Measurements from ENCODE around the gene P2RX5.
A peak's percentile ranks its signal among the peaks of the same experiment; 100 is the strongest.

Gene P2RX5

GRCh38 chr17:3688027-3688553, 7.9 kb downstream of the P2RX5 start:
- no peak for DNase-seq (ENCODE audit: extremely low spot score)

GRCh38 chr17:3685174-3685573, 10.8 kb downstream of the P2RX5 start:
- TF ChIP-seq NFRKB (IDR thresholded peaks at IDR 0.05) (no peak), ARNT (IDR thresholded peaks at IDR 0.05) (no peak), LEF1 (IDR thresholded peaks at IDR 0.05; ENCODE audit: borderline replicate concordance) (no peak), FOXK2 (IDR thresholded peaks at IDR 0.05) (no peak), TARDBP (IDR thresholded peaks at IDR 0.05) (no peak), FOXM1 (IDR thresholded peaks at IDR 0.05; ENCODE audit: borderline replicate concordance) (no peak), ZNF384 (IDR thresholded peaks at IDR 0.05) (no peak), FOXA1 (IDR thresholded peaks at IDR 0.05) (no peak), PKNOX1 (IDR thresholded peaks at IDR 0.05) (no peak)
- ChIA-PET CTCF (no interaction called here), POLR2A (no interaction called here)
- DNase-seq (ENCODE audit: extremely low spot score): no peak

More at GRCh38 chr17:3688027-3688553, 7.9 kb downstream of the P2RX5 start:
- TF ChIP-seq FOXK2 (IDR thresholded peaks at IDR 0.05) (no peak), ELF4 (IDR thresholded peaks at IDR 0.05) (no peak), NFRKB (IDR thresholded peaks at IDR 0.05) (no peak), L3MBTL2 (conservative IDR thresholded peaks at IDR 0.05) (no peak), SUZ12 (IDR thresholded peaks at IDR 0.05) (no peak), PKNOX1 (IDR thresholded peaks at IDR 0.05) (no peak), BHLHE40 (IDR thresholded peaks at IDR 0.05; ENCODE audit: borderline replicate concordance) (no peak), CTBP1 (IDR thresholded peaks at IDR 0.05; ENCODE audit: borderline replicate concordance) (no peak), FOXA1 (IDR thresholded peaks at IDR 0.05) (no peak), LEF1 (IDR thresholded peaks at IDR 0.05; ENCODE audit: borderline replicate concordance) (no peak)
- ChIA-PET CTCF (no interaction called here), POLR2A (interaction anchor here (1.0 kb wide), 1 partner anchor 20 kb away, joined by 3 read pairs; the partner anchor contains the start of genes EMC6 and TAX1BP3)

GRCh38 chr17:3683054-3683511, 12.9 kb downstream of the P2RX5 start:
- ChIA-PET POLR2A (no interaction called here), CTCF (interaction anchor here (0.6 to 1.5 kb wide), 10 partner anchors 8 to 1193 kb away, joined by 3 to 6 read pairs (median 3); partner anchors contain the start of genes CTNS, SHPK and TRPV1)
- no peak for TF ChIP-seq FOXM1 (IDR thresholded peaks at IDR 0.05; ENCODE audit: borderline replicate concordance)
- no peak for TF ChIP-seq CTBP1 (IDR thresholded peaks at IDR 0.05; ENCODE audit: borderline replicate concordance)
- no peak for TF ChIP-seq ARNT (IDR thresholded peaks at IDR 0.05)
- no peak for TF ChIP-seq SP1 (IDR thresholded peaks at IDR 0.05)
- TF ChIP-seq SUZ12 (IDR thresholded peaks at IDR 0.05): no peak
- no peak for TF ChIP-seq HDGF (IDR thresholded peaks at IDR 0.05; ENCODE audit: borderline replicate concordance)
- no peak for TF ChIP-seq ELF4 (IDR thresholded peaks at IDR 0.05)
- TF ChIP-seq TARDBP (IDR thresholded peaks at IDR 0.05): no peak
- no peak for TF ChIP-seq BHLHE40 (IDR thresholded peaks at IDR 0.05; ENCODE audit: borderline replicate concordance)
- TF ChIP-seq FOXK2 (IDR thresholded peaks at IDR 0.05): no peak
- TF ChIP-seq LEF1 (IDR thresholded peaks at IDR 0.05; ENCODE audit: borderline replicate concordance): no peak
- no peak for TF ChIP-seq PKNOX1 (IDR thresholded peaks at IDR 0.05)
- no peak for TF ChIP-seq L3MBTL2 (conservative IDR thresholded peaks at IDR 0.05)
- no peak for TF ChIP-seq ZNF384 (IDR thresholded peaks at IDR 0.05)
- no peak for TF ChIP-seq FOXA1 (IDR thresholded peaks at IDR 0.05)
- no peak for TF ChIP-seq NFRKB (IDR thresholded peaks at IDR 0.05)
- DNase-seq (ENCODE audit: extremely low spot score): peak; percentile 80

GRCh38 chr17:3682033-3682432, 13.9 kb downstream of the P2RX5 start:
- no peak for DNase-seq (ENCODE audit: extremely low spot score)
- no peak for TF ChIP-seq PKNOX1 (IDR thresholded peaks at IDR 0.05)
- no peak for TF ChIP-seq CTBP1 (IDR thresholded peaks at IDR 0.05; ENCODE audit: borderline replicate concordance)
- TF ChIP-seq ARNT (IDR thresholded peaks at IDR 0.05): no peak
- TF ChIP-seq LEF1 (IDR thresholded peaks at IDR 0.05; ENCODE audit: borderline replicate concordance): no peak
- TF ChIP-seq SUZ12 (IDR thresholded peaks at IDR 0.05): no peak
- no peak for TF ChIP-seq FOXM1 (IDR thresholded peaks at IDR 0.05; ENCODE audit: borderline replicate concordance)
- TF ChIP-seq FOXK2 (IDR thresholded peaks at IDR 0.05): no peak
- TF ChIP-seq FOXA1 (IDR thresholded peaks at IDR 0.05): no peak
- TF ChIP-seq BHLHE40 (IDR thresholded peaks at IDR 0.05; ENCODE audit: borderline replicate concordance): no peak
- TF ChIP-seq TARDBP (IDR thresholded peaks at IDR 0.05): no peak
- TF ChIP-seq L3MBTL2 (conservative IDR thresholded peaks at IDR 0.05): no peak
- ChIA-PET CTCF (interaction anchor here (0.8 to 1.5 kb wide), 4 partner anchors 8 to 73 kb away, joined by 3 to 6 read pairs (median 4); partner anchors contain the start of gene TRPV1), POLR2A (no interaction called here)

- CTCF ChIA-PET: no interaction called here
- no peak for DNase-seq (ENCODE audit: extremely low spot score)
- POLR2A ChIA-PET: no interaction called here
- TF ChIP-seq SP1 (IDR thresholded peaks at IDR 0.05): no peak
- no peak for TF ChIP-seq PKNOX1 (IDR thresholded peaks at IDR 0.05)
- TF ChIP-seq SUZ12 (IDR thresholded peaks at IDR 0.05): no peak
- TF ChIP-seq ZNF384 (IDR thresholded peaks at IDR 0.05): no peak
- no peak for TF ChIP-seq CTBP1 (IDR thresholded peaks at IDR 0.05; ENCODE audit: borderline replicate concordance)
- no peak for TF ChIP-seq L3MBTL2 (conservative IDR thresholded peaks at IDR 0.05)
Measured at GRCh38 chr17:3681565-3681964, 14.4 kb downstream of the P2RX5 start.

Measured in HEK293T (cell line).